ENCODE results near the gene MUC4. TPM values are rescaled to one million over a fixed set of nuclear protein-coding genes. Genes with fewer than 3 reads are reported as not detected.

The MUC4 gene
- total RNA-seq, 1 donor from 2014 or later, result not detected

- Mint-ChIP-seq H3K4me1 (ENCODE audit: low read depth) (no peaks in the 10 kb centered on the region), H3K27ac (ENCODE audit: unreplicated experiment) (no peak overlapping the region), H3K27me3 (ENCODE audit: low read depth) (peaks cover 27% of the 10 kb centered on the region), H3K4me3 (ENCODE audit: unreplicated experiment) (no peak overlapping the region), H3K36me3 (ENCODE audit: low read depth) (no peaks in the 10 kb centered on the region), H3K9me3 (ENCODE audit: low read depth) (no peaks in the 10 kb centered on the region)
- TF ChIP-seq, protein P1, sequence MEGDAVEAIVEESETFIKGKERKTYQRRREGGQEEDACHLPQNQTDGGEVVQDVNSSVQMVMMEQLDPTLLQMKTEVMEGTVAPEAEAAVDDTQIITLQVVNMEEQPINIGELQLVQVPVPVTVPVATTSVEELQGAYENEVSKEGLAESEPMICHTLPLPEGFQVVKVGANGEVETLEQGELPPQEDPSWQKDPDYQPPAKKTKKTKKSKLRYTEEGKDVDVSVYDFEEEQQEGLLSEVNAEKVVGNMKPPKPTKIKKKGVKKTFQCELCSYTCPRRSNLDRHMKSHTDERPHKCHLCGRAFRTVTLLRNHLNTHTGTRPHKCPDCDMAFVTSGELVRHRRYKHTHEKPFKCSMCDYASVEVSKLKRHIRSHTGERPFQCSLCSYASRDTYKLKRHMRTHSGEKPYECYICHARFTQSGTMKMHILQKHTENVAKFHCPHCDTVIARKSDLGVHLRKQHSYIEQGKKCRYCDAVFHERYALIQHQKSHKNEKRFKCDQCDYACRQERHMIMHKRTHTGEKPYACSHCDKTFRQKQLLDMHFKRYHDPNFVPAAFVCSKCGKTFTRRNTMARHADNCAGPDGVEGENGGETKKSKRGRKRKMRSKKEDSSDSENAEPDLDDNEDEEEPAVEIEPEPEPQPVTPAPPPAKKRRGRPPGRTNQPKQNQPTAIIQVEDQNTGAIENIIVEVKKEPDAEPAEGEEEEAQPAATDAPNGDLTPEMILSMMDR (IDR thresholded peaks at IDR 0.05), result no peak
- no peak for DNase-seq (ENCODE audit: low spot score)
Measured at GRCh38 chr3:195762249-195762585, 49.5 kb downstream of the MUC4 start.

- peaks cover 32% of the 10 kb centered on the region for H3K27me3 Mint-ChIP-seq (ENCODE audit: low read depth)
- TF ChIP-seq, protein P1 (IDR thresholded peaks at IDR 0.05), result no peak
- DNase-seq (ENCODE audit: low spot score), result no peak
Measured at GRCh38 chr3:195761567-195762248, 50.0 kb downstream of the MUC4 start.

DNA sequence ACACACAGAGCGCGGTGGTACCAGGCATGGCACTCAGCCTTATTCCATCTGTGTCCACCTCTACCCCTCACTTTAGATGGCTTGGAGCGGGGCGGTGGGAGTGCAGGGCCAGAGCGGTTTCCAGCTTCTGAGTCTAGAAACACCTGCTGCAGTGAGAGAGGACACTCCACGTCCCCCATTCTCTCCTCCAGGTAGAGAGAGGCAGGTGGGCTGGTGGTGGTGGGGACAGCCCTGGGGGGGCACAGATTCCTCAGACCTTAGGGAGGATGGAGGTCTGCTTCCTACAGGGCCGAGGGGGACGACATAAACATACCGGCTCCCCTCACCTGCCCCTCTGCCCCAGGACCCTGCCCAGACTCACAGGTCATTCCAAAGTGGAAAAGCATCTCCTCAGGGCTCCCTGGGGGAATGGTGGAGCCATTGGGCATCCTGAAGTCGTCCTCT is 50.6 kb downstream of the MUC4 start:
- no peak for DNase-seq (ENCODE audit: low spot score)
- H3K4me1 Mint-ChIP-seq (ENCODE audit: low read depth), result no peaks in the 10 kb centered on the region
- H3K36me3 Mint-ChIP-seq (ENCODE audit: low read depth), result no peaks in the 10 kb centered on the region
- H3K4me3 Mint-ChIP-seq (ENCODE audit: unreplicated experiment), result no peak overlapping the region
- peaks cover 35% of the 10 kb centered on the region for H3K27me3 Mint-ChIP-seq (ENCODE audit: low read depth)
- TF ChIP-seq, protein P1 (IDR thresholded peaks at IDR 0.05), result no peak
- H3K9me3 Mint-ChIP-seq (ENCODE audit: low read depth), result no peaks in the 10 kb centered on the region
- H3K27ac Mint-ChIP-seq (ENCODE audit: unreplicated experiment), result no peak overlapping the region

More at GRCh38 chr3:195761567-195762248, 50.0 kb downstream of the MUC4 start:
- H3K36me3 Mint-ChIP-seq (ENCODE audit: low read depth), result no peaks in the 10 kb centered on the region
- H3K9me3 Mint-ChIP-seq (ENCODE audit: low read depth), result no peaks in the 10 kb centered on the region
- no peaks in the 10 kb centered on the region for H3K4me1 Mint-ChIP-seq (ENCODE audit: low read depth)
- H3K27ac Mint-ChIP-seq (ENCODE audit: unreplicated experiment), result no peak overlapping the region
- no peak overlapping the region for H3K4me3 Mint-ChIP-seq (ENCODE audit: unreplicated experiment)

- no peaks in the 10 kb centered on the region for H3K9me3 Mint-ChIP-seq (ENCODE audit: low read depth)
- no peak for DNase-seq (ENCODE audit: low spot score)
- H3K4me3 Mint-ChIP-seq (ENCODE audit: unreplicated experiment), result no peak overlapping the region
- H3K27ac Mint-ChIP-seq (ENCODE audit: unreplicated experiment), result no peak overlapping the region
- TF ChIP-seq, protein P1 (IDR thresholded peaks at IDR 0.05), result no peak
- no peaks in the 10 kb centered on the region for H3K4me1 Mint-ChIP-seq (ENCODE audit: low read depth)
- H3K36me3 Mint-ChIP-seq (ENCODE audit: low read depth), result no peaks in the 10 kb centered on the region
- H3K27me3 Mint-ChIP-seq (ENCODE audit: low read depth), result peaks cover 35% of the 10 kb centered on the region
Measured at GRCh38 chr3:195760345-195761122, 51.2 kb downstream of the MUC4 start.

GRCh38 chr3:195758721-195759353 is 52.9 kb downstream of the MUC4 start:
- no peaks in the 10 kb centered on the region for H3K36me3 Mint-ChIP-seq (ENCODE audit: low read depth)
- no peak for DNase-seq (ENCODE audit: low spot score)
- no peaks in the 10 kb centered on the region for H3K9me3 Mint-ChIP-seq (ENCODE audit: low read depth)
- H3K27ac Mint-ChIP-seq (ENCODE audit: unreplicated experiment), result no peak overlapping the region
- H3K4me3 Mint-ChIP-seq (ENCODE audit: unreplicated experiment), result no peak overlapping the region
- TF ChIP-seq, protein P1 (IDR thresholded peaks at IDR 0.05), result no peak
- peaks cover 33% of the 10 kb centered on the region for H3K27me3 Mint-ChIP-seq (ENCODE audit: low read depth)
- no peaks in the 10 kb centered on the region for H3K4me1 Mint-ChIP-seq (ENCODE audit: low read depth)

Data from chondrocyte (in vitro differentiated cells).